Tibial nerve (tissue), 4 donors: ENCODE results near the gene KLF14. TPM values are rescaled to one million over a fixed set of nuclear protein-coding genes. Genes with fewer than 3 reads are reported as not detected.

Experiments
- DNase-seq, 2 donors: peaks; one replicate each; pipeline ENCODE4 v3.0.0-alpha.2; 2019; ENCODE audit warnings: low spot score in 2 of 2
- H3K27ac ChIP-seq, 4 donors: fragments of 200-600 bp; sonication (generic) in 3 of 4; one replicate each; pipeline ENCODE4 v1.5.1; 2017 to 2019; ENCODE audit warnings: mild to moderate bottlenecking in 1 of 4
- H3K27me3 ChIP-seq, 2 donors: fragments of 200-600 bp; sonication (generic) in 1 of 2; one replicate each; pipeline versions ENCODE4 v1.5.1 to v1.6.0; 2017 to 2019
- H3K36me3 ChIP-seq, 3 donors: fragments of 200-600 bp; sonication (generic); one replicate each; pipeline ENCODE4 v1.5.1; 2018 to 2019
- H3K4me1 ChIP-seq, 4 donors: fragments of 200-600 bp; sonication (generic) in 3 of 4; one replicate each; pipeline ENCODE4 v1.5.1; 2017 to 2019
- H3K4me3 ChIP-seq, 4 donors: fragments of 200-600 bp; sonication (generic) in 3 of 4; one replicate each; pipeline ENCODE4 v1.5.1; 2017 to 2019; ENCODE audit warnings: mild to moderate bottlenecking in 1 of 4, moderate library complexity in 1 of 4
- H3K9me3 ChIP-seq, 4 donors: fragments of 200-600 bp; sonication (generic) in 3 of 4; one replicate each; pipeline ENCODE4 v1.5.1; 2017 to 2019
- CTCF ChIP-seq, 5 experiments: fragments of 200-600 bp in 3 of 5; fragments of 450-650 bp in 2 of 5; sonication (generic) in 3 of 5; IDR thresholded peaks; one replicate each; pipeline ENCODE4 v1.5.1; 2016 to 2019; ENCODE audit warnings: antibody characterized with exemption in 5 of 5, mild to moderate bottlenecking in 3 of 5, moderate library complexity in 2 of 5
- EP300 ChIP-seq, 2 donors: sonication (generic); formaldehyde crosslinking; IDR thresholded peaks; one replicate each; pipeline ENCODE4 v1.6.1; 2017; ENCODE audit warnings: antibody characterized with exemption in 2 of 2, mild to moderate bottlenecking in 1 of 2
- POLR2A ChIP-seq, 2 donors: fragments of 450-650 bp; IDR thresholded peaks; one replicate each; pipeline ENCODE4 v1.6.1; 2017; ENCODE audit warnings: antibody characterized with exemption in 2 of 2, mild to moderate bottlenecking in 2 of 2, moderate library complexity in 2 of 2
- WGBS, 2 donors: methylation state at CpG; one replicate each; pipeline ENCODE4 v1.1.5; 2018; 5-methylcytosine and 5-hydroxymethylcytosine counted together
- total RNA-seq, 4 donors: library from RNA; depleted of rRNA; stranded (reverse); fragments of >200 nt; gene quantifications; one replicate each; pipeline ENCODE4 v1.1.0, GENCODE V29; 2016

Gene KLF14
- total RNA-seq, 4 donors from 2014 or later: 0.22 to 1.5 (median 0.42) TPM; not detected in 1

- TF ChIP-seq EP300 (IDR thresholded peaks at IDR 0.05) (no peak), CTCF (IDR thresholded peaks at IDR 0.05) (no peak), POLR2A (IDR thresholded peaks at IDR 0.05) (no peak)
- Histone ChIP-seq H3K36me3 (no peaks in the 10 kb centered on the region), H3K9me3 (no peaks in the 10 kb centered on the region), H3K27me3 (no peaks in the 10 kb centered on the region), H3K4me3 (no peak overlapping the region), H3K27ac (no peak overlapping the region), H3K4me1 (no peaks in the 10 kb centered on the region)
- 90 to 91% methylated on average over 5 of the region's 5 CpGs for WGBS, 2 donors
- no peak for DNase-seq
Observed at GRCh38 chr7:130748531-130749389, 14.8 kb upstream of the KLF14 start.

- TF ChIP-seq CTCF (IDR thresholded peaks at IDR 0.05) (no peak), POLR2A (IDR thresholded peaks at IDR 0.05) (no peak), EP300 (IDR thresholded peaks at IDR 0.05) (no peak)
- Histone ChIP-seq H3K4me3 (no peak overlapping the region), H3K27ac (no peak overlapping the region), H3K9me3 (no peaks in the 10 kb centered on the region), H3K4me1 (no peaks in the 10 kb centered on the region), H3K36me3 (no peaks in the 10 kb centered on the region), H3K27me3 (peaks cover 0 to 44% of the 10 kb centered on the region in 2 donors)
- DNase-seq: no peak
- WGBS, 2 donors: 20 to 40% methylated on average over 3 of the region's 3 CpGs
Observed at GRCh38 chr7:130741331-130741995, 7.5 kb upstream of the KLF14 start.

- H3K27me3 ChIP-seq: peaks cover 0 to 53% of the 10 kb centered on the region in 2 donors
- TF ChIP-seq POLR2A (IDR thresholded peaks at IDR 0.05) (no peak), CTCF (IDR thresholded peaks at IDR 0.05) (no peak), EP300 (IDR thresholded peaks at IDR 0.05) (no peak)
- whole genome bisulfite sequencing, 2 donors: 68 to 70% methylated on average over 4 of the region's 4 CpGs
- no peak for DNase-seq
- H3K4me3 ChIP-seq: no peak overlapping the region
- H3K36me3 ChIP-seq: no peaks in the 10 kb centered on the region
- no peaks in the 10 kb centered on the region for H3K4me1 ChIP-seq
- no peak overlapping the region for H3K27ac ChIP-seq
- H3K9me3 ChIP-seq: peaks cover 0 to under 1% (median 0%) of the 10 kb centered on the region in 4 donors
Observed at GRCh38 chr7:130740606-130741005, 6.6 kb upstream of the KLF14 start.

- peaks cover 0 to 4% (median 0%) of the 10 kb centered on the region in 4 donors for H3K4me1 ChIP-seq
- no peak for TF ChIP-seq EP300 (IDR thresholded peaks at IDR 0.05)
- no peak for TF ChIP-seq POLR2A (IDR thresholded peaks at IDR 0.05)
- TF ChIP-seq CTCF (IDR thresholded peaks at IDR 0.05): no peak
- no peak overlapping the region for H3K4me3 ChIP-seq
- DNase-seq: no peak
- WGBS, 2 donors: 56 to 61% methylated on average over 5 of the region's 5 CpGs
- H3K27ac ChIP-seq: no peak overlapping the region
- H3K9me3 ChIP-seq: peaks cover 6 to 42% (median 20%) of the 10 kb centered on the region in 4 donors
- H3K27me3 ChIP-seq: peaks cover 3 to 74% of the 10 kb centered on the region in 2 donors
- peaks cover 0 to 17% (median 0%) of the 10 kb centered on the region in 3 donors for H3K36me3 ChIP-seq
Observed at GRCh38 chr7:130736298-130736900, 2.4 kb upstream of the KLF14 start.
